SKM-1 treated with dmso at 0.1 percent for 144 hours (cell line): Measurements from ENCODE around the gene NPEPL1.
A peak's percentile ranks its signal among the peaks of the same experiment; 100 is the strongest.
"Not testable (repeated sequence)": the region's sequence is repeated elsewhere in the genome, so short reads cannot be mapped to it uniquely, and the experiment has no call there.

Experiments
- DNase-seq: peaks from one replicate; lab custom pipeline; 2025; ENCODE audit not compliant: unreplicated experiment; lab: John Stamatoyannopoulos, UW

The NPEPL1 gene

GRCh38 chr20:58692579-58693225, at the start of gene NPEPL1:
NPEPL1 (plus strand) TSS chr20:58692800; CDS start chr20:58692901, 101 bp downstream.
- peak; percentile 68 for DNase-seq

DNA sequence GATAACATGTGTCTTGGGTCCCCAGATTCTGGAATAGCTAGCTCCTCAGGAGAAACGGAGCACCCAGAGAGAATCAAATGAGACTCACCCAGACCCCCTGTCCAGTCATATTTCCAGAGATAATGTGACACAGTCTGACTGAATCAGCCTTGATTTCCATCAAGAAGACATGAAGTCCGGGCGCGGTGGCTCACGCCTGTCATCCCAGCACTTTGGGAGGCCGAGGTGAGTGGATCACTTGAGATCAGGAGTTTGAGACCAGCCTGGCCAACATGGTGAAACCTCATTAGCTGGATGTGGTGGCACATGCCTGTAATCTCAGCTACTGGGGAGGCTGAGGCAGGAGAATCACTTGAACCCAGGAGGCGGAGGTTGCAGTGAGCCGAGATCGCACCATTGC, 49.7 kb upstream of the NPEPL1 start:
- not testable (repeated sequence) for DNase-seq

DNA sequence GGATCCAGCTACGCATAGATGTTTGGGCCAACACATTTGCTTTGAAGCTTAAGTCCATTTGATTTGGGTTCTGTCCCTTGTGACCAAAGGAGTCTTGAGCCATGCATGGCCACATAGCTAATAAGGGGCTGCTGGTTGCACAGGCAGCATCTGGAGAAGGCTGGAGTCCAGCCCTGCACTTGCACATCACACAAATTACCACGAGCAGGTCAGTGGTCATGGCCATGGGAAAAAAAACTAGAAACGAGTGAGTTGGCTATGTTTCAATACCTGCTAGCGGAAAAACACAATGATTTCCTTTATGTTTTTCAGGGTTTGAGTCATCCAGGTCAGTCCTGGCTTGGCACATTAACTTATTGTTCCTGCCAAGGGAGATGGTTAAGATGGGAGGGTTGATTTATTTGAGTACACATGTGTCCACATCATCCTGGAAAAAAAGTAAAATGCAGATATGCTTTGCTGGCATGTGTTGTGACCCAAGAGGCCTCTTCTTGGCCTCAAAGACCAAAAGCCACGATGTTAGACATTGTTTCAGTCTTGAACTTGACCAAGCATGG, 47.1 kb upstream of the NPEPL1 start:
- no peak for DNase-seq

DNA sequence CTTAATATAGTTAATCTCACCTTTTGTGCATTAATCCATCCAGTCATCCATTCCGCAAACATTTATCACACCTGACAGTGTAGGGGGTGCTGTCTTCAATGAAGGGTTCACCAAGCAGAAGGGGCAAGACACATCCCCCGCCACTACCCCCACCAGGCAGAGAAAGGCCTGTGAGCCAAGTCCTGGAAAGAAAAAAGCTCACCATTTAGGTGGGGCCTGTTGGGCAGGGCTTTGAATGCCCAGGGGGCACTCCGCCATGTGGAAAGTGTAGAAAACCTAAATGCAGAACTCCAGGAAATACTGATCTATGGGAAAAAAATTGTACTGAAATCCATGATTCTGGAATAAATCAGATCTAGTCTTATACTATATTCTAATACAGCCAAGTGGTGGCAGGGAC, 46.3 kb upstream of the NPEPL1 start:
- no peak for DNase-seq

DNA sequence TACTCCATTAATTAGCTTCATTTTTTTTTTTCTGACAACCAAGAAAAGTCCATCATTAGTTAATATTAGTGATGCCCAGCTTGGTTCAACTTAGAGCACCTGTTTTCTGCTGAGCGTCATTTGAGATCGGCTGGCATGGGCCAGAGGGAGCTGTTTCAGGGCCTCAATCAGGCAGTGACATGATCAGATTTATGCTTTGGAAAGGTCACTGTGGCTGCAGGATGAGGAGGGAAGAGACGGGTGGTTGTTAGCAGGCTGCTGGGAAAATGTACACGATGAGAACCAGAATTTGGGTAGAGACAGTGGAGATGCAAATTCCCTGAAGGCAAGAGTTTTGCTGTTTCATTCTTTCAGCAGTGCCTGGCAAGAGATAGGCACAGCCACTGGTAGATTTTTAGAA, 45.9 kb upstream of the NPEPL1 start:
- DNase-seq, result no peak

DNA sequence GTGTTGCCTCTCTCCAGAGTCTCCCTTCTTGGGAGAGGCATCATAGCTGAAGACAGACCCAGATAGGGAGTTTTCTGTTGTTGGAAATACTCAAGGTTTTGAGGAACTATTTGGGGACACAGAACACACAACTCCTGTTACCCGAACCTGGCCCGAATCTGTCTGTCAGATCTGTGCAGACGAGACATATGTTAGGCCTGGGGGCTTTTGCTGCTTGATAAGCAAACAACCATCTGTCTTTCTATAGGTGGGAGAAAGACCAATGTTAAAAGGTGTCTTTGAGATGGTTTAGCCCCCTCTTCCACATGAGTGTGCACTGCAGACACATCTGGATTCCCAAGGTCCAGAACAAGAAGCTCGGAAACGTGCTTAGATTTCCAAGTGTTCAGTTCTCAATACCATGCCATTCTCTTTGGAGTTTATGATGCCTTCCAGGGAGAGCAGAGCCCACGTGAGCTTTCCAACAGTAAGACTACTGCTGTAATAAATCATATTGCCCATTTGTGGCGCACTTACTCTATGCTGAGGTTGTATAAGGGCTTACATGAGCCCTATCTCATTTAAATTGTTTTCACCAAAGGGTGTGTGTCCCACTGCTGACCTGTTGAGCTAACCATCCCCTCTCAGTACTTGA, 45.3 kb upstream of the NPEPL1 start:
- no peak for DNase-seq

DNA sequence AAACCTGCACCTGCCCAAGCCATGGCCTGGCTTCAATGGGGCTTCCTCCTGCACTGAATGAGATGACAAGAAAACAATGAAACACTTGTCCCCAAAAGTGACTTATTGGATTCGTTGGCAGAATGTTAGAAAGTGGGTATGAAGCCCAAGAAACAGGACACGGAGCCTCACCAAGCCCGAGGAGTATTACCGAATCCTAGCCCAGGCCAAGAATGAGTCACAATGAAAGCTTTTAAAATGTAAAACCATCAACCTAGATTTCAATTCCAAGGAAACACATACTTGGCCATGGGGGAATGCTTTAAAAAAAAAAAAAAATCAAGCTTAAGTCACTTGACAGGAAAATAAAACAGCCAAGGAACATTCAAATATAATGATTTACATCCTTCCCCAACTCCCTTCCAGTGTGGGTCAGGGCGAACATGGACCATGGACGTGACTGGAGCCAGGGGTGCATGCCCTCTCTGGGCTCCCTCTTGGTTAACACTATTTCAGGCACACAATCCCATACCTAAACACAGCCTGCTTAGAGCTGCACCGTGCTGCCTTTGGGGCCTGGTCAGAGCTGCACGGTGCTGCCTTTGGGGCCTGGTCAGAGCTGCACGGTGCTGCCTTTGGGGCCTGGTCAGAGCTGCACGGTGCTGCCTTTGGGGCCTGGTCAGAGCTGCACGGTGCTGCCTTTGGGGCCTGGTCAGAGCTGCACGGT, 44.7 kb upstream of the NPEPL1 start:
- DNase-seq, result no peak

DNA sequence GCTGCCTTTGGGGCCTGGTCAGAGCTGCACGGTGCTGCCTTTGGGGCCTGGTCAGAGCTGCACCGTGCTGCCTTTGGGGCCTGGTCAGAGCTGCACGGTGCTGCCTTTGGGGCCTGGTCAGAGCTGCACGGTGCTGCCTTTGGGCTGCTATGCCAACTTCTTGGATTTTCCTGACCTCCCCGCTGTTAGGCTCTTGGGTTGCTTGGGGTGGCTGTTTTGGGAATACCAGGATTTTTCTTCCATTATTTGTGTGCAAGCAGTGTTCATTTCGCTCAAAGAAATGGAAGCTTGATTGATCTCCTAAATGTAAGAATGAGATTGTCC, 44.1 kb upstream of the NPEPL1 start:
- not testable (repeated sequence) for DNase-seq

DNA sequence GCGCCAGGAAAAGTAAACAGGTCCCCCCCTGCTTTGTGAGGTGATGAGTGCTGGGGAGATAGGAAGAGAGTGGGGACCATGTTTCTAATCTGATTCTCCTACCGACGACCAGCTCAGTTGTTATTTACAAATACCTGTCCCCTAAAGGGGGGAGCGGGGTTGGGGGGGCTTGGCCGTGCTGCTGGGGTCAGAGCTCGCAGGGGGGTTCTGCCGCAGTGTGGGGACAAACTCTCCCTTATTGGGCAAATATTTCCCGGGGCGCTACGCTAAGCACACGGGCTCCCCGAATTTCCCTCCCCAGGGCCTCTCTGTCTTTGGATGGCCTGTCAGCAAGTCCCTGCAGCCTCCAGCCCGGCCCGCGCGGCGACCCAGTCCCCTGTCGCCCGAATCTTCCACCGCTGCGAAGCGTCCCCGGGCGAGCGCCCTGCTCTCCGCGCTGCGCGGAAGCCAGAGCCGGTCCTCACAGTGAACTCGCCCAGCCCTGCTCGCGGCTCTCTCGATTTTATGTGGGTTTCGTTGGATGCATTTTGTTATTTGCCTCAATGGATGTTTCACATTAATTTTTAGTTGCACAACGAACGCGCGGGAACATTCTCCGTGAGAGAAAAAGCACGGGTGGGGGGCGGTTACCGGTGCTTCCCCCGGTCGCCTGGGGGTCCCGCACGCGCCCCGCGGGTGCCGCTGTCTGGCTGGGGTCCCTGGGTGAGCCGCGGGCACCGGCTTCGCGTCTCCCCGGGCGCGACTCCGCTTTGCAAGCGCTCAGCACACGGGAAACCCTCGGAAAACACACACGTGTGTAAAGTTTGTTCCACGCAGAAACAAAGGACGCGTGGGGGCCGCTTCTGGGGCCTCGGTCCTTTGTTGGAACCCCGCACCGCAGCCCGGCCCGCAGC, 43.1 kb upstream of the NPEPL1 start:
- DNase-seq, result no peak

- DNase-seq, result no peak
Measured at GRCh38 chr20:58650181-58650775, 42.3 kb upstream of the NPEPL1 start.

DNA sequence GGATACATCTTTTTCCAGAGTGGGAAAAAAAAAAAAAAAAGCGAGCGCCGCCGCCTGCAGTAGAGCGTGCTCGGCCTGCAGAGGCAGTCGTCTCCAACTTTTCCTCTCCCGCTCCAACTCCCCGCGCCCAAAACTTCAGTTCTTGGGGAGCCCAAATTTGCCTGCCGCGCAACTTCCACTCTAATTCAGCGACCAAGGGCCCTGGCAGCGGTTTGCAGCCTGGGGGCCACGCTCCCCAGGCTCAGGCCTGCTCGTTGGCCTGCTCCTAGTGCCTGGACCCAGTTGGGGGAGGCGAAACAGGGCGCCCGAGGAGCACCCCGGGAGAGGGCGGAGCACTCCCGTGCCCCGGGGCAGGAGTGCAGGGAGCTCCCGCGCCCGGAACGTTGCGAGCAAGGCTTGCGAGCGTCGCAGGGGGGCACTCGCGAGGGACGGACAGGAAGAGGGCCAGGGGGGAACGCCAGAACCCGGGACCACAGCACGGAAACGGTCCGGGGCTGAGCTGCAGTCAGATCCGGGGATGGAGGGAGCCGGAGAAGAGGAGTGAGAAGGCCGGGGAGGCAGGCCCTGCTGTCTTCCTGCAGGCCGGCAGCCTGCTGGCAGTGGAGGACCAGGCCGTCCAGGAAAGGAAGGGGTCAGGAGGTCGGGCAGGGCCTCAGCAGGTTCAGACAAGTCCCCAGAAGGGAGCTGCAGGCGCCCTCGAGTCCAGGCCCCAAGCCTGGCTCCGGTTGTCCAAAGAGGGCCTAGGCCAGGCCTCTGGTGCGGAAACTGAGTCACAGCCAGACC, 41.6 kb upstream of the NPEPL1 start, which contains the start of gene STX16:
Gene STX16 (plus strand): TSS at position 508 of the 783 bp plus-strand sequence. CDS start 724 bp downstream, outside the sequence.
- DNase-seq, result peak; percentile 88

DNA sequence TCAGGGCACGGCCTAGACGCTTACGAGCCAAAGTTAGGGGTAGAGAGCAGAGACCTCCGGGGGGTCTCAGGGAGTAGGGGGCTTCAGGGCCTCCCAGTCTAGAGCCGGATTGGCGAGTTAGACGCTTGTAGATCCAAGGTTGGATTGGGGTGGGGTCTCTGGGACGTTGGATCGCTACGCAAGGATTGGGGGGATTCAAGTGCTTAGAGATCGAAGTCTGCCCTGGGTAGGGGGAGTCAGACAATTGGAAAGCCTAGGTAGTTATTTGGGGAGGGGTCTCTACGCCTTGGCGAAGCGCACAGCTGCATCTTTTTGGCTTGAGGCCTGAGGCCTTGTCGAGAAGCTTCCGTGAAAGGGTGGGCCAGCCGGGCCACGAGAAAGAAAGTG, 41.0 kb upstream of the NPEPL1 start:
- no peak for DNase-seq

DNA sequence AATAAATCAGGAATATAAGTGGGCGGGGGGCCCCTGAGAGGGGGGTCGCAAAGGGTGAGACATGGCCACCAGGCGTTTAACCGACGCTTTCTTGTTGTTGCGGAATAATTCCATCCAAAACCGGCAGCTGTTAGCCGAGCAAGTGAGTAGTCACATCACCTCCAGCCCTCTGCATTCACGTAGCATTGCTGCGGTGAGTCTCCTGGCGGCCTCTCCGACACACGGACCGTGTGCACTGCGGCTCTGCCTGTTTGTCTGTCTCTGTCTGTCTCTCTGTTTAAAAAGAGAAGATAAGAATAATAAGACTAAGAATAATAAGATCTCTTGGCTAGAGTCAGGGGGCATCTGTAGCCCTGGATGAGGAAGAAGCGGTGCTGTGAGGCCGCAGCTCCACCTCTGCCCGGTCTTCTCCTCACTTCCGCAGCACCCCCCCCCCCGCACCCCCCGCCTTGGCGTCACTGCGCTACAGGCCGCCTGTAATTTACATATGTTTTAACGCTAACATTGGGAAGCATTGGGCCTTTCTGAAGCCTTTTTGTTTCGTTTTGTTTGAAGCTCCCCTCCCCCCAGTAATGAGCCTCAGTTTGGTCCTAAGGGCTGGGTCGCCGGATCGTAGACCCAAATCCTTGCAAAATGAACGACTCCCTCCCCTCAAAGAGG, 40.5 kb upstream of the NPEPL1 start:
- peak; percentile 51 for DNase-seq

- no peak for DNase-seq
Measured at GRCh38 chr20:58652606-58653294, 39.9 kb upstream of the NPEPL1 start.

DNA sequence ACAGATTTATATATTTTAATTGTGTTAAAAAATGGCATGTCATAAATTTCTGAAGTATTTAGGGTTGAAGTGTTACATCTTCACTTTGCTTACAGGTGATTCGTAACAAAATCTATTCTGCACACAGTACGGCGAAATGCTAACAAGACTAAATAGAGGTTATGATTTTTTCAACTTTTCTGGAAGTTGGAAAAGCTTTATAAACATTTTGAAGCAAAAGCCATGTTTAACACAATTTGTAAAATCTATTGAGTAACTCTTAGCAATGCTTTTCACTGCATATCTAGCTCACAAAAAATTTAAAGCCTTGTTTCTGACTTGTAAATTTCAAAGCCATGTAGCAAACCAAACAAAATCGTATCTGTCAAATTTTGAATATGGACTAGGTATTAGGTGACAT, 38.3 kb upstream of the NPEPL1 start:
- no peak for DNase-seq

DNA sequence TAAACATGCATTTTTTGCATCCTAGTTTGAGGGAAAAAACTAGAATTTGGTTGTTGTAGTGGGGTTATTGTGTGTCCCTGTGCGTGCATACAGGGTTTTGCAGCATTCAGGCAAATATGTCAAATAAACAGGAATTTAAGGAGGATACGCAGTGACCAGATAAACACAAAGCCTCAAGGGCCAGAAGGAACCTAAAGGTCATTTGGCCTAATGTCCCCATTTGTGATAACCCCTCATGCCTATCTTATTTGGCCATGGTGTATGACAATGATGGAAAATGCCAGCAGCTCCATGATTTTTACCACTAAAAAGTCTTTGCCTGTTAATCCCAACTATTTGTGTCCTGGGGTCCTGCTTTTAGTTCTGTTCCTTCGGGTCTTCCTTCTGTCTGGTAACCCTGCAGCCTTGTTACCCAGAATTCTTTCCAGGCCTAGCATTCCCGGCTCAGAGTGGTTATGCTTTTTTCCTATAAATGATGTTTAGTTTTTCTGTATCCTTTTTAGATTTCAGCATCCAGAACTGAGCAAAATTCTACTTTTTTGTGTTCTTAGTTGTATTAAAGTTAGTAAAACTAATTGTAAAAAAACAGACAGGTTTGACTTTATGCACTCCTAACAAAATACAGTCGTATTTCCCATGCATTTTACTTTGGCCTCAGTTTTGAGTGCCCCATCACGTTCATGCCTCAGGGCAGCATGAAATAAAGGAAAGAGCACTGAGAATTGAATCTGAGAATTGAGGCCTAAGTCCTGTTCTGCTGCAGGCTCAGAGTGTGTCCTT, 37.1 kb upstream of the NPEPL1 start:
- DNase-seq, result no peak

DNA sequence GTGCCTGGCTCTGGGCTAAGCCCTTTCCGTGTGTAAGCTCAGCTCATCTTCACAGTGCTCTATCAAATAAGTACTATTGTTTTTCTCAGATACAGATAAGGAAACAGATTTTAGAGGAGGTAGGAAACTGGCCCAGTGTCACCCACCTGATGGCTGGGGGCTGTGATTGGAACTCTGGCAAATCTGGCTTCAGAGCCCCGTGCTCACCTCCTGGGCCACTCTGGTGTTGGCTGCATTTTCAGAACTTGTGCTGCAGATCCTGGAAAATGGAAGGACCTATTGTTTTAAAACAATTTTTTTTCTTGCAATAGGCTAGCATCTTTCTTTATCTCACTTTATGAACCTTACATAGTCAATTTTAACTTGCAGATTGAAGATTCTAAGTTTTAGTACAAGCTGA, 35.8 kb upstream of the NPEPL1 start:
- DNase-seq, result no peak

DNA sequence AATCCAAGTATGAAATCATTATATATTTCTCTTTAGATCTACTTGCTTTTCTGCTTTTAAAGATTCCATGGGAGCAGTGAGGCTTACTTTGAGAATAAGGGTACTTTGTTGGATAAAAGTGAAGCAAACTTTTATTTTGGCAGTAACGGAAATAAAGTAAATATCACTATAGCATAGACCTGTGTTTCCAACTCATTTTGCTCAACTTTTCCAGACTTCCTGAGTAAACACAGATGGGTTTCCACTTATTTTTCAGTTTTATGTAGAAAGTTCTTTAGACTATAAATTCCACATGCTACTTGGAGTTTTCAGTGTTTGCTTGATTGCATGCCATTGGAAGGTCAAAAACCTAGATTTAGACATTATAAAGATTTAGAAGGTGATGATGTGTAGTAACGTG, 35.3 kb upstream of the NPEPL1 start:
- DNase-seq, result no peak
